Right cardiac atrium (tissue), 5 donors: ENCODE measurements around the gene DDX46. TPM values are rescaled to one million over a fixed set of nuclear protein-coding genes. Genes with fewer than 3 reads are reported as not detected.
"Not testable (repeated sequence)": the region's sequence is repeated elsewhere in the genome, so short reads cannot be mapped to it uniquely, and the experiment has no call there.

ENCODE experiments used
- ATAC-seq, 2 donors: fragments of 200-7000 bp; cut with Tn5 transposase; one replicate each; pipeline versions ENCODE4 v1.8.0 to v1.9.1; 2020; ENCODE audit warnings: moderate library complexity in 2 of 2, mild to moderate bottlenecking in 1 of 2
- DNase-seq, 3 donors: peaks; one replicate each; pipeline ENCODE4 v3.0.0-alpha.2; 2020
- H3K27ac ChIP-seq: one replicate; pipeline ENCODE4 v1.5.1; 2013; ENCODE audit warnings: mild to moderate bottlenecking, low read length, control low read depth, moderate library complexity
- H3K27me3 ChIP-seq: one replicate; pipeline ENCODE4 v1.6.1; 2013; ENCODE audit not compliant: control insufficient read depth, insufficient read depth
- H3K4me1 ChIP-seq: one replicate; pipeline ENCODE4 v1.6.1; 2013; ENCODE audit warnings: low read length; ENCODE audit not compliant: control insufficient read depth, insufficient read depth
- H3K4me3 ChIP-seq: one replicate; pipeline ENCODE4 v1.5.1; 2013; ENCODE audit warnings: low read length, control low read depth
- H3K9me3 ChIP-seq: one replicate; pipeline ENCODE4 v1.6.1; 2013; ENCODE audit warnings: low read length; ENCODE audit not compliant: control insufficient read depth
- WGBS: extraction: QIAGEN DNeasy Blood & Tissue Kit; methylation state at CpG from one replicate; pipeline ENCODE4 v1.1.7; 2013; 5-methylcytosine and 5-hydroxymethylcytosine counted together
- intact Hi-C, 4 donors: fragments of 100-400 bp; cut with DNase I; formaldehyde crosslinking; loops; one replicate each; pipeline versions ENCODE4 v1.11.0 to v1.14.0; 2022 to 2023
- polyA plus RNA-seq: library from polyadenylated mRNA; stranded (reverse); fragments of 200-250 nt; gene quantifications from one replicate; pipeline ENCODE4 v1.2.3, GENCODE V29; 2013
- total RNA-seq, 4 donors: library from RNA; stranded (reverse); fragmentation: NEBNext Ultra II Directional; extraction: Animal tissue kit (Norgen Biotek cat#: 25700); gene quantifications; one replicate each; pipeline ENCODE4 v1.2.1, GENCODE V29; 2021
- donor health status: healthy with polysubstance abuse.
- donor health status: DM: no; HTN: yes; CAD: no.
- donor health status: DM: no; HTN: no; CAD: no.
- donor health status: DM: no; HTN: yes; CAD: no; lungs with severe emphysema.
- donor health status: DM: yes; HTN: yes; CAD: no.

DDX46 gene
- total and polyA plus RNA-seq, 5 donors: 14.3 to 31.1 (median 24.5) TPM

DNA sequence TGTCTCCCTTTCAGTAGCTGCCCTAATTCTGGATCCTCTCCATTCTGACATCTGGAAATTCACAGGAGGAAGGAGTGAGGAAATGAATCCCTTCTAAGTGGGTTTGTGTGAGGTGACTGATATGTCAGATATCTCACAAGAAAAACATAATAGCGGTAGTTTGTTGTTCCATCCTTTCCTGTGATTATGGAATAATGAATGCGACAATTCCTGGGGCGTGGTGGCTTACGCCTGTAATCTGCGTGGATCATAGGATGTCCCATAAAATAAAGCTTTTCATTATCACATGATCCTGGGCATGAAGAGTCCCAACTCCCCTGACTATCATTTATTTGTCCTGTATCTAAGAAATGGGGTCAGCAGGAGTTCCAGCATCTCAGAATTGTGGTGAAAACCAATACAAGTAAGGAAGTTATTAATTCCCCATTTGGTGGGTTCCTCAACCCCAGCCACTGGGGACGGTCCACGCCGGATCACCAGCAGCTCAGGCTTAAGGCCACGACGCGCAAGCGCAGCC lies 86.8 kb downstream of the DDX46 start:
- no peak overlapping the region for H3K4me3 ChIP-seq
- WGBS: 10% methylated on average over 12 of the region's 12 CpGs
- DNase-seq (no peak), ATAC-seq (peak; percentile 7 to 57)
- peak overlapping the region; percentile 25 for H3K27ac ChIP-seq
- intact Hi-C loops: loop anchor here in 1 of 4 donors (10.0 kb wide), 1 partner anchor 59 kb away; the partner anchor contains the start of gene PCBD2
- peaks cover 2% of the 10 kb centered on the region for H3K4me1 ChIP-seq
- no peaks in the 10 kb centered on the region for H3K9me3 ChIP-seq
- H3K27me3 ChIP-seq: no peaks in the 10 kb centered on the region

DNA sequence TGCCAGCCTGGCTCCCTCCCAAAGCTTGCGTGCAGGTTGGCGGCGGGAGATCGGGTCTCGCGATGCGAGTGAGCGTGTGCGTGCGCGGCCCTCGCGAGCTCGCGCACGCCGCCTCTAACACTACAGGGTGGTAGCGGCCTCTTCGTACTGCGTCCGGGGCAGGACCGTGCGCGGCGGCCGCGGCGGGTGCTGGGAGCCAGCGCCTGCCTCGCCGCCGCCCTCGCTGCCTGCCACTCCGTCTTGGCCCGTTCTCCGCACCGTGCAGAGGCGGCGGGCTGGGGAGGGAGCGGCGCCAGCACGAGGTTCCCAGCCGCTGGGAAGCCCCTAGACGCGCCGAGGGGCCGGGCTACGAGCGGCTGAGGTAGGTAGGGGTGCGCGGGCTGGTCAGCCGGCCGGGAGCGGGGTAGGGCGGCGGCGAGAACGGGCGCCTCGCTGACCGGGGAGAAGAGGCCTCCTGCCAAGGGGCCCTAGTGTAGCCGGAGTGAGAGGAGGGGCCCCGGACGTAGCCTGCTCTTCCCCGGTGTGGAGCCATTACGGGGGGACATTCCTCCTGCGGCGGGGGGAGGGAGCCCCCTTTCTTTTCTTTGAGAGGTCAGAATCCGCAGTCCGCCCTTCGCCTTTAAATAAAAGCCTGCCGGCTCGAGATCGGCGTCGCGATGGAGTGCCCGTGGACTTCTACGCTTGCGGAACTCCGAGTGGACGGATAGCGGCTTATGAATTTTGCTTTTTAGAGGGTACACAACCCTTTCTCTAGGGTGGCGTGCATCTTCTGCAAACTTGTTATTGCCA lies 87.5 kb downstream of the DDX46 start, which contains the start of gene C5orf24:
TSS of gene C5orf24 (plus strand) at position 117 of the 789 bp plus-strand sequence. CDS start 8,933 bp downstream, outside the sequence.
- under 1% methylated on average over 84 of the region's 84 CpGs for WGBS
- peak; percentile 99 for ATAC-seq
- no peaks in the 10 kb centered on the region for H3K27me3 ChIP-seq
- intact Hi-C loops: loop anchor here in 1 of 4 donors (10.0 kb wide), 1 partner anchor 59 kb away; the partner anchor contains the start of gene PCBD2
- H3K27ac ChIP-seq: peak within 1 kb of the TSS; percentile 87
- peak; percentile 96 to 99 (median 98) for DNase-seq
- H3K4me1 ChIP-seq: peaks cover 2% of the 10 kb centered on the region
- H3K4me3 ChIP-seq: peak within 1 kb of the TSS; percentile 70
- no peaks in the 10 kb centered on the region for H3K9me3 ChIP-seq

DNA sequence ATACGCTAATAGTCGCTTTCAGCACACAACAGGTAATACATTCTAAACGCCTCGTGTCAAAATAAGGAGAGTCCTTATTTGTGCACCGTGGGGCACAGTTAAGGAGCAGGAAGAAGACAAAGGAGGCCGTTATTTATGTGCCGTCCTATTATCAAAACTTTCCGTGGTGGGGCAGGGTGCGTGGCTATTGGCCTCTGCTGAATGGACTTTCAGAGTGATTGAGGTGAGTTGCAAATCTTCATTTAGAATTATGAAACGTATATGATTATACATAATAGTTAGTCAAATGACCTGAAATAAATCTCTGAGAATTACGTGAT lies 88.0 kb downstream of the DDX46 start:
- Histone ChIP-seq H3K4me1 (peaks cover 2% of the 10 kb centered on the region), H3K27me3 (no peaks in the 10 kb centered on the region), H3K9me3 (no peaks in the 10 kb centered on the region), H3K4me3 (peak overlapping the region; percentile 70), H3K27ac (peak overlapping the region; percentile 87)
- 1% methylated on average over 11 of the region's 11 CpGs for WGBS
- ATAC-seq (peak in 1 of 2 donors; percentile 20), DNase-seq (no peak)
- intact Hi-C loops: loop anchor here in 1 of 4 donors (10.0 kb wide), 1 partner anchor 58 kb away; the partner anchor contains the start of gene PCBD2

DNA sequence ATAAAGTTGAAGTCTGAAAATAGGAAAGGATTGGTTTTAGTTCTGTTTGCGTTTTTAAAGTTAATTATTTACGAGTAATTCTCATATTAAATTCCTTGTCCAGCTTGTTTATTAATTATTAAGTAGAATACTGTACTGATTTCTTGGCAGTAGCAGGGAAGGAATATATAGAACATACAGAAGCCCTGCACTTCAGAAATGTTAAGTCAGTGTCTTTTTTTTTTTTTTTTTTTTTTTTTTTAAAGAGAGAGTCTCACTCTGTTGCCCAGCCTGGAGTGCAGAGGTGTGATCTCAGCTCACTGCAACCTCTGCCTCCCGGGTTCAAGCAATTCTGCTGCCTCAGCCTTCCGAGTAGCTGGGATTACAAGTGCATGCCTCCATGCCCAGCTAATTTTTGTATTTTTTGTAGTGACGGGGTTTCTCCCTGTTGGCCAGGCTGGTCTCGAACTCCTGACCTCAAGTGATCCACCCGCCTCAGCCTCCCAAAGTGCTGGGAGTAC lies 90.9 kb downstream of the DDX46 start:
- not testable (repeated sequence) for H3K4me3 ChIP-seq, ATAC-seq, DNase-seq, H3K27me3 ChIP-seq, H3K9me3 ChIP-seq, H3K27ac ChIP-seq, H3K4me1 ChIP-seq
- 90% methylated on average over 7 of the region's 7 CpGs for WGBS
- intact Hi-C loops: loop anchor here in 1 of 4 donors (10.0 kb wide), 1 partner anchor 55 kb away; the partner anchor contains the start of gene PCBD2

DNA sequence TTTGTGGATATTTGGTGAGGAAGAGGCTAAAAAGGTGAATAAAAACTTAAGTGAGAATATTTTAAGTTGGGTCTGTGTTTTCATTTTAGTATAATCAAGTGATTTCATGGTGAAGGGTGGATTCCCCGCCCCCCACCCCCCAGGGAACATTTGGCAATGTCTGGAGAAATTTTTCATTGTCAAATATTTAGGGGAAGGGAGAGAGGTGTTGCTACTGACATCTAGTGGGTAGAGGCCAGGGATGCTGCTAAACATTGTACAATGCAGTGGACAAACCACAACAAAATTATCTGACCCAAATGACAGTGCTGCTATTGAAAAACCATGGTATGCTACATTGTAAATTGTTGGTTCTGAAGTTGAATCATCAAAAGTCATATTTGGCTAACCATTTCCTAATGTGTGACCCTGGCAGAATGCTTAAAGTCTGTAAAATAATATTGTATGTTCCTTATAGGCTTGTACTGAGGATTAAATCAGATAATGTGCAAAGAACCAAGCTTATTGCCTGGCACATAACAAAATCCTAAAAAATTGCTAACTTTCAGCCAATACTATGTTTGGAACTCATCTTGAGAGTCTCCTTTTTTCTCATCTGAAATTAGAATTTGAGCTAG lies 92.8 kb downstream of the DDX46 start:
- DNase-seq (no peak), ATAC-seq (no peak)
- no peak overlapping the region for H3K27ac ChIP-seq
- no peaks in the 10 kb centered on the region for H3K4me1 ChIP-seq
- no peaks in the 10 kb centered on the region for H3K27me3 ChIP-seq
- H3K9me3 ChIP-seq: no peaks in the 10 kb centered on the region
- WGBS: 50% methylated on average over 1 of the region's 1 CpG
- intact Hi-C loops: no loop called here
- no peak overlapping the region for H3K4me3 ChIP-seq

DNA sequence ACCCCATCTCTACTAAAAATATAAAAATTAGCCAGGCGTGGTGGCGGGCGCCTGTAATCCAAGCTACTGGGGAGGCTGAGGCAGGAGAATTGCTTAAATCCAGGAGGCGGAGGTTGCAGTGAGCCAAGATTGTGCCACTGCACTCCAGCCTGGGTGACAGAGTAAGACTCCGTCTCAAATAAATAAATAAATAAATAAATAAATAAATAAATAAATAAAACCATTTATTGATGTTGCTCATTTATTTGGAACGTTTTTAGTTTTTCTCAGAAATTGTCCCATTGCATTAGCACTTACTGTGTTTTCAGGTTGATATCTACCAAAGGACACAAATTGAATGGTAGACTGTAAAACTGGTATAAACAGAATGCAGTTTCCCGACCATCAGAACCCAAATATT lies 97.9 kb downstream of the DDX46 start:
- H3K27me3 ChIP-seq, DNase-seq, H3K27ac ChIP-seq, ATAC-seq, H3K4me3 ChIP-seq, H3K4me1 ChIP-seq, intact Hi-C loops, H3K9me3 ChIP-seq: not testable (repeated sequence)
- 95% methylated on average over 7 of the region's 7 CpGs for WGBS

DNA sequence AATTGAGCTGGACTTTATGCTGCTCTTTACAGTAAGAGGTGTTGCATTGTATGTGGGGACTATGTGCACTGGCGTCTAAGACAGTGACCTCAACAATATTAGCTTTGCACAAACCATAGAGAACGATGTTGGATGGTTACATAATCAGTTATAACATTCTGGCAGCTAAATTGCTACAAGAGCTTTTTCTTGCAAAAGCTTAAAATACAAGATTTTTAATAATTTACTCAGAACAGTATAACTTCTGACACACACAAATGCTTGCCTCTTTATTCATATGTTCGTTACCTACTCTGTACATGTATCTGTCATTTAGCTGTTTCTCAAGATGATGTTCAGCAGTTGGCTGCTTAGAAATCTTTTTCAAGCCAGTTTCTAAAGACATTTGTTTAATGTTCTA lies 98.8 kb downstream of the DDX46 start:
- Histone ChIP-seq H3K9me3 (no peaks in the 10 kb centered on the region), H3K27ac (no peak overlapping the region), H3K4me3 (no peak overlapping the region), H3K4me1 (no peaks in the 10 kb centered on the region), H3K27me3 (no peaks in the 10 kb centered on the region)
- ATAC-seq (no peak), DNase-seq (no peak)
- 63% methylated on average over 3 of the region's 3 CpGs for WGBS
- intact Hi-C loops: no loop called here

DNA sequence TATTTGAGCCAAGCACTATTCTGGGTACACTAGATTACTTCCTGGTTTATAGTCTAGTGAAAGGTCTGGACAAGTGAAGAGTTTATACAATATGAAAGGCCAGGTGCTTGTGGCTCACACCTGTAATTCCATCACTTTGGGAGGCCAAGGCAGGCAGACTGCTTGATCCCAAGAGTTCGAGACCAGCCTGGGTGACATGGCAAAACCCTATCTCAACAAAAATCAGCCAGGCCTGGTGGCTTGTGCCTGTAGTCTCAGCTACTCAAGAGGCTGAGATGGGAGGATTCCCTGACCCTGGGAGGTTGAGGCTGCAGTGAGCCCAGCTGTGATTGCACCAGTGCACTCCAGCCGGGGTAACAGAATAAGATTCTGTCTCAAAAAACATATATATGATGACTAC lies 106.1 kb downstream of the DDX46 start:
- no peak for ATAC-seq
- Histone ChIP-seq H3K4me1 (no peaks in the 10 kb centered on the region), H3K27me3 (no peaks in the 10 kb centered on the region), H3K27ac (no peak overlapping the region), H3K4me3 (no peak overlapping the region), H3K9me3 (no peaks in the 10 kb centered on the region)
- intact Hi-C loops: no loop called here
- no peak for DNase-seq
- WGBS: 94% methylated on average over 2 of the region's 2 CpGs

DNA sequence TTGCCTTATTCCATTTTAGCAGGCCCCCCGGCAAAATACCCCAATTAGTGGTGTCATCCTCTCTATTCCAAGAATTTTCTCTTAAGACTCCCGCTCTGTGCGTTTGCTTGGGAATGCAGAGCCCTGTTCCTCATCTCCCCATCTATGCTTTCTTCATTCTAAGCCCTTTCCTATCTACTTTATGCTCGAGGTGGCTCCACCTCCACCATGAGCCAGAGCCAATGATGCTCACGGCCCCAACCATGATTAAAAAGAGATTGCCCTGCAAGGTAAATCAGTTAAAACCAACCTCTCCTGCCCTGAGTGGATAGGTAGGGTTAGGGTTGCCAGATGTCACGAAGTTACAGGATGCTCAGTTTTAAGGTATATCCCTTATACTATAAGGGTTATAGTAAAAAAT lies 114.9 kb downstream of the DDX46 start:
- H3K9me3 ChIP-seq: no peaks in the 10 kb centered on the region
- 87% methylated on average over 6 of the region's 6 CpGs for WGBS
- peaks cover 3% of the 10 kb centered on the region for H3K4me1 ChIP-seq
- DNase-seq (no peak), ATAC-seq (no peak)
- peak overlapping the region; percentile 96 for H3K27ac ChIP-seq
- H3K4me3 ChIP-seq: peak overlapping the region; percentile 78
- no peaks in the 10 kb centered on the region for H3K27me3 ChIP-seq
- intact Hi-C loops: no loop called here

DNA sequence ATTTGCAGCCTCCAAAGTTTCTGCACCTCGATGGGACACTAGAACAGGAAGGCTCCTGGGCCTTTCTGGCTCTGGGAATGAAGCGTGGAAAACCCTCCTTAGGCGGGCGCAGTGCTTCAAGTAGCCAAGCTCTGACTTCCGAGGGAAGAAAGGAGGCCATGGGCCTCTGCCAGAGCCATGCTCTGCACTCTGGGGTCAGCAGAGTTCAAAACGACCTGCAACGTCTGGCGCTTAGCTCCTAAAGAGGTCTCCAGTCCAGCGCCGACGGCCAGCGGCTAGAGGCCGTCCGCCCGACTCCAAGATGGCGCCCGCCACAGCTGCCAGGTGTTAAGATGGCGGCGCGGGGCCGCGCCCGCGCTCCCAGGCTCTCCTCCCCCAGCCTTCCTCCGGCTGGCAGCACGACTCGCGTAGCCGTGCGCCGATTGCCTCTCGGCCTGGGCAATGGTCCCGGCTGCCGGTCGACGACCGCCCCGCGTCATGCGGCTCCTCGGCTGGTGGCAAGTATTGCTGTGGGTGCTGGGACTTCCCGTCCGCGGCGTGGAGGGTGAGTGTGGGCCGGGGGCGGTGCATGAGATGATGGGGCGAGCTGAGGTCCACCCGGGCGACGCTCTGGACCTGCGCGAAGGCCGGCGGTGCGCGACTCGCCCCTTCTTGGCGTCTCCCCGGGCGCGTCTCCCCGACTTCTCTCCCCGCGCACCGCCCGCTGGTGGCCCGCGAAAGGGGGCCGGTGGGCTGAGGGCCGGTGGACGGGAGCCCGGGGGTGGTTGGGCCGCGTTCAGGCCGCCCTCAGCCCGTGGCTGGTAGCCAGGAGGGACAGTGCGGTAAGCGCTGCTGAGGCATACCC lies 115.6 kb downstream of the DDX46 start, which contains the start of gene TXNDC15:
TSS of gene TXNDC15 (plus strand) at position 385 of the 844 bp plus-strand sequence. CDS start at position 442, 57 bp downstream.
- 3% methylated on average over 79 of the region's 79 CpGs for WGBS
- H3K4me3 ChIP-seq: peak within 1 kb of the TSS; percentile 78
- DNase-seq: peak; percentile 90 to 97 (median 96)
- peak within 1 kb of the TSS; percentile 96 for H3K27ac ChIP-seq
- peak; percentile 97 to 98 for ATAC-seq
- intact Hi-C loops: no loop called here
- no peaks in the 10 kb centered on the region for H3K9me3 ChIP-seq
- no peaks in the 10 kb centered on the region for H3K27me3 ChIP-seq
- H3K4me1 ChIP-seq: peaks cover 3% of the 10 kb centered on the region
